Stimulated activated CD4-positive, alpha-beta T cell treated with anti-CD3 and anti-CD28 coated beads, TNF-alpha, amount 100 ng/mL, for 4 hours (primary cell): ENCODE measurements around the gene SLC1A7.

Source experiments
- DNase-seq, 3 experiments: peaks; one replicate each; pipeline ENCODE4 v3.0.0-alpha.2; 2020; ENCODE audit warnings: low read depth in 3 of 3

SLC1A7 gene

GRCh38 chr1:53062708-53063591, 79.5 kb downstream of the SLC1A7 start:
- DNase-seq, result no peak

DNA sequence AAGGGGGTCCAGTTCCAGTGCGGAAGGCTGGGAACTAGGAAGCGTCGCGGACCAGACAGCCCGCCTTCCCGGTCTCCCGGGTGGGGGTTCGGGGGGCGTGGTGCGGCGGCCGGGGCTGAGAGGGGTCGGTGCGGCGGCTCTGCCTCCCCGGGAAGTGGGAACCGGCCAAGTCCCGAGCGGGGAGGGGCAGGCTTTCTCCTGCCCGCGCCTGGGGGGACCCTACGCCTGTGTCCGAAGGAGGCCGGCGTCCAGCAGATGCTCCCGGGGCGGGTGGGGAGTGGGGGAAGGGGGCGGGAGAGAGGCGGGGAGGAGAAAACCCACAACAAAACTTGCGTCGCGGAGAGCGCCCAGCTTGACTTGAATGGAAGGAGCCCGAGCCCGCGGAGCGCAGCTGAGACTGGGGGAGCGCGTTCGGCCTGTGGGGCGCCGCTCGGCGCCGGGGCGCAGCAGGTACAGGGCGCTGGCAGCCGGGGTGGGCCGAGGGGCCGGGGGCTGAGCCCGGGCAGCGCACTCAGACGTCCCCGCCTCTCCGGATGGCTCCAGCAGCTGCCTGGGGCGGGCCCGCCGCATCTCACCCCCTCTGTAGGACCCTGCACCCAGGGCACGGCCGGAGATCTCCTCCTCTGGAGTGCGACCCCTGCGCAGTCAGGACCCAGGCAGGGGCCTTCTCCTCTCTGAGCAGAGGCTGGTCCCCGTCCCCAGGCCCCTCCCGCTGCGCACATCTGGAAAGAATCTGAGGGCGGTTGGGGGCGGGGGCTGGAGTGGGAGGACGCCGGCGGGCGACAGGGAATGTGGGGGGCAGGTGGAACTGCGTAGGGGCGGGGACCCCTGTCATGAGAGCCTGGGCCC, 80.4 kb downstream of the SLC1A7 start, which contains the start of gene PODN:
Gene PODN, plus strand, starts transcription at position 355 of the 849 bp plus-strand sequence. CDS start 7,643 bp downstream, outside the sequence.
- no peak for DNase-seq

GRCh38 chr1:53061123-53061858, 81.1 kb downstream of the SLC1A7 start:
- no peak for DNase-seq

- no peak for DNase-seq
Measured at GRCh38 chr1:53060579-53060978, 81.9 kb downstream of the SLC1A7 start.

GRCh38 chr1:53057127-53057526, 85.3 kb downstream of the SLC1A7 start:
- DNase-seq, result no peak

GRCh38 chr1:53051676-53052075, 90.8 kb downstream of the SLC1A7 start:
- DNase-seq, result no peak

DNA sequence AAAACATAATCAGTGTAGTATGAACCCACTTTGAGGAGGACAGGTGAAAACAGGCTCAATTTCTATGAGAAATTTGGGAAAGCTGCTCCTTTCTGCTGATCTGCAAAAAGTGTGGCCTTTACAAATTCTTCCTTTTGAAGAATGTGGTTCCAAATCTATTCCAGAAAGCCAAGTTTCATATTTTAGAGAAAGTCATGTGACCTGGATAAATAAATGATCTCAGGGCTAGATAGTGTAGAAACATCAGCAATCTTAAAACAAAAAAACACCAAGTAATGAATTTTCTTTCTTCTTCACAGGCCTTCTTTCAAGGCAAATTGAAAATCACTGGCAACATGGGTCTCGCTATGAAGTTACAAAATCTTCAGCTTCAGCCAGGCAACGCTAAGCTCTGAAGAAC, 92.1 kb downstream of the SLC1A7 start:
- DNase-seq, result no peak

GRCh38 chr1:53049574-53049967, 92.9 kb downstream of the SLC1A7 start:
- DNase-seq, result no peak

- DNase-seq, result no peak
Measured at GRCh38 chr1:53048960-53049573, 93.4 kb downstream of the SLC1A7 start.

- DNase-seq, result no peak
Measured at GRCh38 chr1:53047737-53048736, 94.4 kb downstream of the SLC1A7 start.

DNA sequence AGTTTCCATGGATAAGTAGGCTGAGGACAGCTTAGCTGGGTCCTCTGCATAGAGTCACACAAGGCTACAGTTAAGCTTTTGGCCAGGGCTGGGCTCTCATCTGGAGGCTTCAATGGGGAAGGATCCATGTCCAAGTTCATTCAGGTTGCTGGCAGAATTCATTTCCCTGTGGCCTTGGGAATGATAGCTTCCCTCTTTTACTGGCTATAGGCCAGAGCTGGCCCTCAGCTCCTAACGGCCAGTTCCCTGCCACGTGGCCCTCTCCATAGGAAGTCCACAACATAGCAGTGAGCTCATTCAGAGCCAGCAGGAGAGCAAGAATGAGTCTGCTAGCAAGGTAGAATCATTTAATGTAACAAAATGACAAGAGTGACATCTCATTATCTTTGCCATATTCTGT, 95.5 kb downstream of the SLC1A7 start:
- DNase-seq, result no peak

DNA sequence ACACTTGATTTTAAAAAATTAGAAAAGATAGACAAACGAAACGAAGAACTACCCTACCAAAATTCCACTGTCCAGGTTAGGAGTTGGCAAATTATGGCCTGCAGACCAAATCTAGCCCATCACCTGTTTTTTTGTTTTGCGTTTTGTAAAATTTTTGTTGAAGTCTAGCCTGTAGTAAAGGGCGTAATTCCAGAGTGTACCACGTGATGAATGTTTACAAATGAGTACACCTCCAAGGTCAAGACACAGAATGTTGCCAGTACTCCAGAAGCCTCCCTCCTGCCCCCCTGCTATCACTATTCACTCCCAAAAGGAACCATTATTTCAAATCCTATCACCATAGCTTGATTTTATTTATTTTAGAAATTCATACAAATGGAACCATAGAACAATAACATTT, 97.5 kb downstream of the SLC1A7 start:
- no peak for DNase-seq

- DNase-seq, result no peak
Measured at GRCh38 chr1:53043271-53043670, 99.2 kb downstream of the SLC1A7 start.

- DNase-seq, result no peak
Measured at GRCh38 chr1:53038566-53038965, 103.9 kb downstream of the SLC1A7 start.
